Cardiac fibroblast (primary cell): ENCODE results near the gene HECTD1.
A peak's percentile ranks its signal among the peaks of the same experiment; 100 is the strongest.

Experiments used
- DNase-seq, 2 donors: peaks; one replicate each; pipeline versions ENCODE4 v3.0.0 to v3.0.0-alpha.2; 2010; ENCODE audit warnings: low read depth in 2 of 2
- H3K4me3 ChIP-seq, 2 donors: replicated peaks in 1 of 2; 1 replicate in 1 of 2; 2 replicates in 1 of 2; pipeline ENCODE4 v1.5.1; 2011; ENCODE audit warnings: low read depth in 2 of 2, low read length in 2 of 2, mild to moderate bottlenecking in 2 of 2, moderate library complexity in 1 of 2
- TF ChIP-seq, protein P1 (sequence below): IDR thresholded peaks from one replicate; pipeline ENCODE4 v1.5.1; 2011; ENCODE audit warnings: low read depth, mild to moderate bottlenecking, low read length, inconsistent platforms

HECTD1 gene

DNA sequence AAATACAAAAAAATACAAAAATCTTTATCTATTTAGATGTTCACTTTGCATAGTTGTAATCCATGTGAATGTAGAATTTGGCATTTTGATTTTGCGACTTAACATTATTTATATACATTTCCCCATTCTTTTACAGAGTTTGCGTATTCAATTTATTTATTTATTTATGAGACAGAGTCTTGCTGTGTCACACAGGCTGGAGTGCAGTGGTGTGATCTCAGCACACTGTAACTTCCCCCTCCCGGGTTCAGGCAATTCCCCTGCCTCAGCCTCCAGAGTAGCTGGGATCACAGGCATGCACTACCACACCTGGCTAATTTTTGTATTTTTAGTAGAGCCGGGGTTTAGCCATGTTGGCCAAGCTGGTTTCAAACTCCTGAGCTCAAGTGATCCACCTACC is 156.1 kb downstream of the HECTD1 start:
- no peak overlapping the region for H3K4me3 ChIP-seq
- DNase-seq, result peak in 1 of 2 donors; percentile 34
- TF ChIP-seq, protein P1, sequence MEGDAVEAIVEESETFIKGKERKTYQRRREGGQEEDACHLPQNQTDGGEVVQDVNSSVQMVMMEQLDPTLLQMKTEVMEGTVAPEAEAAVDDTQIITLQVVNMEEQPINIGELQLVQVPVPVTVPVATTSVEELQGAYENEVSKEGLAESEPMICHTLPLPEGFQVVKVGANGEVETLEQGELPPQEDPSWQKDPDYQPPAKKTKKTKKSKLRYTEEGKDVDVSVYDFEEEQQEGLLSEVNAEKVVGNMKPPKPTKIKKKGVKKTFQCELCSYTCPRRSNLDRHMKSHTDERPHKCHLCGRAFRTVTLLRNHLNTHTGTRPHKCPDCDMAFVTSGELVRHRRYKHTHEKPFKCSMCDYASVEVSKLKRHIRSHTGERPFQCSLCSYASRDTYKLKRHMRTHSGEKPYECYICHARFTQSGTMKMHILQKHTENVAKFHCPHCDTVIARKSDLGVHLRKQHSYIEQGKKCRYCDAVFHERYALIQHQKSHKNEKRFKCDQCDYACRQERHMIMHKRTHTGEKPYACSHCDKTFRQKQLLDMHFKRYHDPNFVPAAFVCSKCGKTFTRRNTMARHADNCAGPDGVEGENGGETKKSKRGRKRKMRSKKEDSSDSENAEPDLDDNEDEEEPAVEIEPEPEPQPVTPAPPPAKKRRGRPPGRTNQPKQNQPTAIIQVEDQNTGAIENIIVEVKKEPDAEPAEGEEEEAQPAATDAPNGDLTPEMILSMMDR, result no peak

DNA sequence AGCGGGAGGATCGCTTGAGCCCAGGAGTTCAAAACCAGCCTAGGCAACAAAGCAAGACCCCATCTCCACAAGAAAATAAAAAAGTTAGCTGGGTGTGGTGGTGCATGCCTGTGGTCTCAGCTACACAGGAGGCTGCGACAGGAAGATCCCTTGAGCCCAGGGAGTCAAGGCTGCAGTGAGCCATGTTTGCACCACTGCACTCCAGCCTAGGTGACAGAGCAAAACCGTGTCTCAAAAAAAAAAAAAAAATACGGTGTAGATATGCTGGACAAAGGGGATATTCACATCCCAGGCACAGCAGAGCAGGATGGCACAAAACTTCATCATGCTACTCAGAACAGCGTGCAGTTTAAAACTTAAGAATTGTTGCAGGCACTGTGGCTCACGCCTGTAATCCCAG is 156.6 kb downstream of the HECTD1 start:
- TF ChIP-seq, protein P1, result no peak
- DNase-seq, result no peak
- no peak overlapping the region for H3K4me3 ChIP-seq
